Trophoblast cell (in vitro differentiated cells and primary cell): Measurements from ENCODE around the gene CAPN9.
A peak's percentile ranks its signal among the peaks of the same experiment; 100 is the strongest.

Source experiments
- DNase-seq, 2 donors: peaks; one replicate each; pipeline ENCODE4 v3.0.0-alpha.2; 2016
- H2AFZ ChIP-seq: 2 replicates; pipeline ENCODE4 v1.6.1; 2013; ENCODE audit warnings: low read length, moderate library complexity, mild to moderate bottlenecking; ENCODE audit not compliant: insufficient read depth, poor library complexity
- H2AK5ac ChIP-seq: 2 replicates; pipeline ENCODE4 v1.6.1; 2013; ENCODE audit warnings: mild to moderate bottlenecking, low read length
- H2BK120ac ChIP-seq: 2 replicates; pipeline ENCODE4 v1.6.1; 2013; ENCODE audit warnings: low read length, mild to moderate bottlenecking, moderate library complexity; ENCODE audit not compliant: insufficient read depth, poor library complexity
- H2BK12ac ChIP-seq: 2 replicates; pipeline ENCODE4 v1.6.1; 2013; ENCODE audit warnings: mild to moderate bottlenecking, low read length, moderate library complexity
- H2BK5ac ChIP-seq: 2 replicates; pipeline ENCODE4 v1.6.1; 2013; ENCODE audit warnings: low read length, low read depth, moderate library complexity, mild to moderate bottlenecking; ENCODE audit not compliant: poor library complexity
- H3K14ac ChIP-seq: 2 replicates; pipeline ENCODE4 v1.6.1; 2013; ENCODE audit warnings: mild to moderate bottlenecking, low read length
- H3K18ac ChIP-seq: 2 replicates; pipeline ENCODE4 v1.6.1; 2013; ENCODE audit warnings: mild to moderate bottlenecking, low read length
- H3K23ac ChIP-seq: 2 replicates; pipeline ENCODE4 v1.6.1; 2013; ENCODE audit warnings: low read length
- H3K27ac ChIP-seq: 2 replicates; pipeline ENCODE4 v1.5.1; 2013; ENCODE audit warnings: low read depth, mild to moderate bottlenecking, inconsistent platforms, low read length, moderate library complexity
- H3K27me3 ChIP-seq: 2 replicates; pipeline ENCODE4 v1.6.1; 2013; ENCODE audit warnings: inconsistent platforms, mild to moderate bottlenecking, low read length, moderate library complexity; ENCODE audit not compliant: insufficient read depth
- H3K36me3 ChIP-seq, 2 experiments: 1 replicate in 1 of 2; 2 replicates in 1 of 2; pipeline ENCODE4 v1.6.1; 2013; ENCODE audit warnings: low read length in 2 of 2, mild to moderate bottlenecking in 2 of 2, moderate library complexity in 1 of 2; ENCODE audit not compliant: insufficient read depth in 2 of 2, control insufficient read depth in 1 of 2
- H3K4ac ChIP-seq: 2 replicates; pipeline ENCODE4 v1.6.1; 2013; ENCODE audit warnings: low read depth, mild to moderate bottlenecking, low read length, moderate library complexity
- H3K4me1 ChIP-seq, 2 experiments: 1 replicate in 1 of 2; 2 replicates in 1 of 2; pipeline ENCODE4 v1.6.1; 2013; ENCODE audit warnings: low read length in 2 of 2, mild to moderate bottlenecking in 2 of 2, moderate library complexity in 1 of 2; ENCODE audit not compliant: insufficient read depth in 2 of 2, control insufficient read depth in 1 of 2
- H3K4me2 ChIP-seq: 2 replicates; pipeline ENCODE4 v1.6.1; 2013; ENCODE audit warnings: inconsistent platforms, mild to moderate bottlenecking, low read length, moderate library complexity
- H3K4me3 ChIP-seq: 2 replicates; pipeline ENCODE4 v1.5.1; 2013; ENCODE audit warnings: mild to moderate bottlenecking, low read depth, low read length, inconsistent platforms
- H3K79me1 ChIP-seq: one replicate; pipeline ENCODE4 v1.6.1; 2013; ENCODE audit warnings: low read length
- H3K79me2 ChIP-seq: 2 replicates; pipeline ENCODE4 v1.6.1; 2013; ENCODE audit warnings: low read length, mild to moderate bottlenecking; ENCODE audit not compliant: control insufficient read depth, insufficient read depth, poor library complexity
- H3K9ac ChIP-seq: 2 replicates; pipeline ENCODE4 v1.6.1; 2013; ENCODE audit warnings: mild to moderate bottlenecking, low read length
- H3K9me3 ChIP-seq: 2 replicates; pipeline ENCODE4 v1.6.1; 2013; ENCODE audit warnings: low read depth, mild to moderate bottlenecking, control low read depth, inconsistent platforms, low read length; ENCODE audit not compliant: insufficient read depth
- H4K12ac ChIP-seq: 2 replicates; pipeline ENCODE4 v1.6.1; 2013; ENCODE audit warnings: low read depth, mild to moderate bottlenecking, low read length, moderate library complexity
- H4K8ac ChIP-seq: 2 replicates; pipeline ENCODE4 v1.6.1; 2013; ENCODE audit warnings: low read depth, mild to moderate bottlenecking, low read length, moderate library complexity
- H4K91ac ChIP-seq: one replicate; pipeline ENCODE4 v1.6.1; 2013; ENCODE audit warnings: low read depth, mild to moderate bottlenecking, low read length, moderate library complexity
- WGBS: extraction: QIAGEN DNeasy Blood & Tissue Kit; methylation state at CpG from one replicate; pipeline ENCODE4 v1.1.7; 2013; ENCODE audit warnings: missing lambda C conversion rate; ENCODE audit not compliant: insufficient read length, insufficient coverage; ENCODE audit errors: extremely low coverage; 5-methylcytosine and 5-hydroxymethylcytosine counted together

Gene CAPN9

GRCh38 chr1:230794871-230795605 is 47.9 kb downstream of the CAPN9 start:
- Histone ChIP-seq H3K9ac (no peak overlapping the region), H2BK12ac (no peak overlapping the region), H3K9me3 (no peaks in the 10 kb centered on the region), H3K4ac (no peak overlapping the region), H2BK120ac (no peak overlapping the region), H3K14ac (no peak overlapping the region), H3K4me1 (no peaks in the 10 kb centered on the region), H3K79me1 (no peaks in the 10 kb centered on the region), H3K36me3 (no peaks in the 10 kb centered on the region), H3K18ac (no peak overlapping the region), H2AFZ (no peak overlapping the region), H4K12ac (no peak overlapping the region), H4K8ac (no peak overlapping the region), H3K23ac (no peak overlapping the region), H2BK5ac (no peak overlapping the region), H4K91ac (no peak overlapping the region), H3K27me3 (no peaks in the 10 kb centered on the region), H3K4me2 (no peak overlapping the region), H3K27ac (no peak overlapping the region), H3K4me3 (no peak overlapping the region), H3K79me2 (no peaks in the 10 kb centered on the region), H2AK5ac (no peak overlapping the region)
- DNase-seq = no peak
- WGBS = no CpG with 5 or more reads among the region's 19 CpGs

- H3K9me3 ChIP-seq = no peaks in the 10 kb centered on the region
- no peaks in the 10 kb centered on the region for H3K79me1 ChIP-seq
- H2BK12ac ChIP-seq = no peak overlapping the region
- no peaks in the 10 kb centered on the region for H3K79me2 ChIP-seq
- H3K9ac ChIP-seq = no peak overlapping the region
- H4K8ac ChIP-seq = no peak overlapping the region
- DNase-seq = no peak
- no peak overlapping the region for H3K4ac ChIP-seq
- no peak overlapping the region for H3K14ac ChIP-seq
- no peak overlapping the region for H3K23ac ChIP-seq
- no peak overlapping the region for H2BK5ac ChIP-seq
- H3K4me3 ChIP-seq = no peak overlapping the region
- no peak overlapping the region for H3K4me2 ChIP-seq
- WGBS = no CpG with 5 or more reads among the region's 2 CpGs
- no peak overlapping the region for H3K27ac ChIP-seq
- no peak overlapping the region for H2AK5ac ChIP-seq
- H3K4me1 ChIP-seq = no peaks in the 10 kb centered on the region
- H2AFZ ChIP-seq = no peak overlapping the region
- no peak overlapping the region for H4K12ac ChIP-seq
- no peak overlapping the region for H2BK120ac ChIP-seq
- H3K18ac ChIP-seq = no peak overlapping the region
- H3K27me3 ChIP-seq = no peaks in the 10 kb centered on the region
- H3K36me3 ChIP-seq = no peaks in the 10 kb centered on the region
- H4K91ac ChIP-seq = no peak overlapping the region
Observed at GRCh38 chr1:230796626-230797025, 49.4 kb downstream of the CAPN9 start.

GRCh38 chr1:230797376-230797920 is 50.3 kb downstream of the CAPN9 start:
- H3K27me3 ChIP-seq = no peaks in the 10 kb centered on the region
- H3K79me2 ChIP-seq = no peaks in the 10 kb centered on the region
- no peaks in the 10 kb centered on the region for H3K36me3 ChIP-seq
- H2BK12ac ChIP-seq = no peak overlapping the region
- no peak overlapping the region for H3K27ac ChIP-seq
- H2AFZ ChIP-seq = no peak overlapping the region
- no peak overlapping the region for H3K4me2 ChIP-seq
- no peak overlapping the region for H3K4ac ChIP-seq
- WGBS = no CpG with 5 or more reads among the region's 13 CpGs
- no peaks in the 10 kb centered on the region for H3K4me1 ChIP-seq
- H3K79me1 ChIP-seq = no peaks in the 10 kb centered on the region
- no peak overlapping the region for H3K4me3 ChIP-seq
- no peak overlapping the region for H3K14ac ChIP-seq
- H4K91ac ChIP-seq = no peak overlapping the region
- H3K23ac ChIP-seq = no peak overlapping the region
- no peak overlapping the region for H4K12ac ChIP-seq
- no peaks in the 10 kb centered on the region for H3K9me3 ChIP-seq
- H2BK120ac ChIP-seq = no peak overlapping the region
- DNase-seq = no peak
- H2BK5ac ChIP-seq = no peak overlapping the region
- H3K18ac ChIP-seq = no peak overlapping the region
- no peak overlapping the region for H3K9ac ChIP-seq
- no peak overlapping the region for H2AK5ac ChIP-seq
- no peak overlapping the region for H4K8ac ChIP-seq

- Histone ChIP-seq H2AFZ (no peak overlapping the region), H4K8ac (no peak overlapping the region), H3K18ac (no peak overlapping the region), H3K27me3 (no peaks in the 10 kb centered on the region), H3K9ac (no peak overlapping the region), H2BK120ac (no peak overlapping the region), H3K36me3 (no peaks in the 10 kb centered on the region), H3K4me2 (no peak overlapping the region), H3K79me2 (no peaks in the 10 kb centered on the region), H2BK5ac (no peak overlapping the region), H2BK12ac (no peak overlapping the region), H3K23ac (no peak overlapping the region), H3K4me3 (no peak overlapping the region), H3K9me3 (no peaks in the 10 kb centered on the region), H2AK5ac (no peak overlapping the region), H3K4me1 (no peaks in the 10 kb centered on the region), H3K27ac (no peak overlapping the region), H3K14ac (no peak overlapping the region), H3K4ac (no peak overlapping the region), H4K91ac (no peak overlapping the region), H3K79me1 (no peaks in the 10 kb centered on the region), H4K12ac (no peak overlapping the region)
- no CpG with 5 or more reads among the region's 7 CpGs for WGBS
- peak; percentile 58 to 77 for DNase-seq
Observed at GRCh38 chr1:230797942-230798365, 50.8 kb downstream of the CAPN9 start.
